B cell (primary cell): ENCODE data around the gene IGF1. TPM values are rescaled to one million over a fixed set of nuclear protein-coding genes. Genes with fewer than 3 reads are reported as not detected.

Experiments used
- ATAC-seq: fragments of 200-7000 bp; cut with Tn5 transposase; one replicate; pipeline ENCODE4 v1.10.0; 2021; ENCODE audit warnings: low read depth, mild to moderate bottlenecking, moderate number of reproducible peaks, moderate library complexity
- CTCF ChIA-PET: fragments of 350-600 bp; sonication (Branson Sonifier 250); formaldehyde crosslinking; loops from one replicate; lab custom pipeline; 2021; ENCODE audit warnings: antibody characterized with exemption, inconsistent platforms; lab: Charles Lee
- POLR2A ChIA-PET: fragments of 350-600 bp; sonication (Branson Sonifier 250); formaldehyde crosslinking; loops from one replicate; lab custom pipeline; 2021; ENCODE audit warnings: antibody characterized with exemption; lab: Charles Lee
- DNase-seq: peaks from one replicate; pipeline ENCODE4 v3.0.0; 2013
- H2AFZ ChIP-seq: 2 replicates; pipeline ENCODE4 v1.6.1; 2012; ENCODE audit warnings: mild to moderate bottlenecking, low read depth, low read length; ENCODE audit not compliant: insufficient read depth, poor library complexity, severe bottlenecking
- H3K27ac ChIP-seq, 2 donors: 1 replicate in 1 of 2; 2 replicates in 1 of 2; pipeline ENCODE4 v1.5.1; 2012 to 2013; ENCODE audit warnings: low read length in 2 of 2, mild to moderate bottlenecking in 2 of 2, moderate library complexity in 1 of 2
- H3K27me3 ChIP-seq, 4 experiments: fragments of 200-600 bp in 1 of 4; sonication (generic) in 1 of 4; replicated peaks in 1 of 4; 1 replicate in 2 of 4; 2 replicates in 2 of 4; pipeline versions ENCODE4 v1.6.1 to v1.7.0; 2013 to 2016; ENCODE audit warnings: low read length in 3 of 4, mild to moderate bottlenecking in 2 of 4, mixed read lengths in 1 of 4, moderate library complexity in 1 of 4; ENCODE audit not compliant: insufficient read depth in 4 of 4, control insufficient read depth in 3 of 4; ENCODE audit errors: control extremely low read depth in 1 of 4
- H3K36me3 ChIP-seq, 2 experiments: replicated peaks in 1 of 2; 1 replicate in 1 of 2; 2 replicates in 1 of 2; pipeline versions ENCODE4 v1.6.1 to v1.7.1; 2013; ENCODE audit warnings: low read length in 1 of 2; ENCODE audit not compliant: insufficient read depth in 2 of 2, control insufficient read depth in 1 of 2; ENCODE audit errors: control extremely low read depth in 1 of 2, extremely low read depth in 1 of 2
- H3K4me1 ChIP-seq, 2 donors: fragments of 200-600 bp in 1 of 2; sonication (generic) in 1 of 2; 1 replicate in 1 of 2; 2 replicates in 1 of 2; pipeline versions ENCODE4 v1.5.1 to v1.6.1; 2013 to 2017; ENCODE audit warnings: low read length in 2 of 2; ENCODE audit not compliant: control insufficient read depth in 2 of 2, insufficient read depth in 2 of 2
- H3K4me2 ChIP-seq: replicated peaks from 2 replicates; pipeline ENCODE3; 2012; ENCODE audit warnings: mild to moderate bottlenecking, low read depth, low read length; ENCODE audit not compliant: poor library complexity, severe bottlenecking
- H3K4me3 ChIP-seq, 5 experiments: fragments of 200-600 bp in 1 of 5; sonication (generic) in 1 of 5; 1 replicate in 3 of 5; 2 replicates in 2 of 5; pipeline versions ENCODE4 v1.5.1 to v1.7.0; 2011 to 2016; ENCODE audit warnings: low read length in 4 of 5, mild to moderate bottlenecking in 4 of 5, low read depth in 2 of 5, control low read depth in 1 of 5, moderate library complexity in 1 of 5; ENCODE audit not compliant: insufficient read depth in 1 of 5; ENCODE audit errors: control extremely low read depth in 1 of 5, extremely low read depth in 1 of 5
- H3K79me2 ChIP-seq: fragments of 200-600 bp; sonication (generic); one replicate; pipeline ENCODE4 v1.6.0; 2016; ENCODE audit warnings: low read length; ENCODE audit not compliant: control insufficient read depth, insufficient read depth
- H3K9ac ChIP-seq: fragments of 200-600 bp; sonication (generic); 2 replicates; pipeline ENCODE4 v1.6.1; 2017; ENCODE audit warnings: mild to moderate bottlenecking, low read length, moderate library complexity
- H3K9me3 ChIP-seq, 3 donors: one replicate each; pipeline versions ENCODE4 v1.6.1 to v1.7.1; 2013; ENCODE audit warnings: low read length in 2 of 3; ENCODE audit not compliant: control insufficient read depth in 2 of 3, insufficient read depth in 1 of 3; ENCODE audit errors: control extremely low read depth in 1 of 3
- H4K20me1 ChIP-seq: 2 replicates; pipeline ENCODE4 v1.6.0; 2012; ENCODE audit warnings: mild to moderate bottlenecking, low read length; ENCODE audit not compliant: insufficient read depth, control insufficient read depth, poor library complexity, severe bottlenecking
- H3K27ac Mint-ChIP-seq: one replicate; pipeline ENCODE4 v1.8.0; 2021; ENCODE audit warnings: mixed read lengths
- H3K27me3 Mint-ChIP-seq: one replicate; pipeline ENCODE4 v1.8.0; 2021; ENCODE audit warnings: mixed read lengths
- H3K4me1 Mint-ChIP-seq: one replicate; pipeline ENCODE4 v1.8.0; 2021; ENCODE audit warnings: mixed read lengths
- H3K4me3 Mint-ChIP-seq: one replicate; pipeline ENCODE4 v1.8.0; 2021; ENCODE audit warnings: mixed read lengths
- H3K9me3 Mint-ChIP-seq: one replicate; pipeline ENCODE4 v1.8.0; 2022; ENCODE audit warnings: mixed read lengths; ENCODE audit not compliant: insufficient read depth
- EZH2 ChIP-seq: IDR thresholded peaks from 2 replicates; pipeline ENCODE4 v1.6.1; 2012; ENCODE audit warnings: borderline replicate concordance, low read depth, mild to moderate bottlenecking, moderate library complexity, low read length; ENCODE audit not compliant: insufficient read depth, poor library complexity, severe bottlenecking
- WGBS: methylation state at CpG from one replicate; pipeline ENCODE4 v1.1.5; 2013; ENCODE audit warnings: missing lambda C conversion rate; ENCODE audit not compliant: insufficient coverage; 5-methylcytosine and 5-hydroxymethylcytosine counted together
- intact Hi-C: fragments of 100-400 bp; cut with micrococcal nuclease; formaldehyde crosslinking; loops from one replicate; pipeline ENCODE4 v1.10.0; 2022
- polyA plus RNA-seq: library from polyadenylated mRNA; depleted of rRNA; stranded (reverse); fragments of >200 nt; gene quantifications from 2 replicates; pipeline ENCODE4 v1.2.3, GENCODE V29; 2012
- total RNA-seq, 2 donors: library from RNA; stranded (reverse); fragments of 120-200 nt in 1 of 2; gene quantifications; 1 replicate in 1 of 2; 2 replicates in 1 of 2; pipeline versions ENCODE4 v1.2.3 to v1.2.4, GENCODE V29; 2013 to 2022
- TF ChIP-seq, protein P1 (sequence below): fragments of 200-600 bp; IDR thresholded peaks from one replicate; pipeline ENCODE4 v1.8.0; 2022; ENCODE audit warnings: antibody characterized with exemption, mild to moderate bottlenecking

Gene IGF1
- total and polyA plus RNA-seq, 2 donors (not counting 1 experiment from before 2014, with no cell fraction given), result 0.21 TPM; not detected in 1

DNA sequence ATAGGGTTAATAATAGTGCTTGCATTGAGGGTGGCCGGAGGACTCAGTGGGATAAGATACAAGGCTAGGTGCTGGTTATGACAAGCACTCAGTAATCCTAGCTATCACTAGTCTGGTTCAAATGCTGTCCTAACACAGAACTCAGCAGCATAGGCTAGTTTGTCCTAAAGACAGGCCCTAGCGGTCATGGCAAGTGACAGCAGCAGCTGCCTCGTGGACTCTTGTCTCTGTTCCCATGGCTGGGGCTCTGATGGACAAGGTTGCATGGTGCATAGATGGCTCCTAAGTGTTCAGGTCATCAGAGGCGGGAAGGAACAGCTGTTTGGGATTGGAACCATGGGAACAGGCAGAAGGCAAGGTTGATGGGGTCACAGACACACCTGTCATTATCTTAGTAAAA is 42.4 kb upstream of the IGF1 start:
- CTCF ChIA-PET, result no interaction called here
- POLR2A ChIA-PET, result no interaction called here

DNA sequence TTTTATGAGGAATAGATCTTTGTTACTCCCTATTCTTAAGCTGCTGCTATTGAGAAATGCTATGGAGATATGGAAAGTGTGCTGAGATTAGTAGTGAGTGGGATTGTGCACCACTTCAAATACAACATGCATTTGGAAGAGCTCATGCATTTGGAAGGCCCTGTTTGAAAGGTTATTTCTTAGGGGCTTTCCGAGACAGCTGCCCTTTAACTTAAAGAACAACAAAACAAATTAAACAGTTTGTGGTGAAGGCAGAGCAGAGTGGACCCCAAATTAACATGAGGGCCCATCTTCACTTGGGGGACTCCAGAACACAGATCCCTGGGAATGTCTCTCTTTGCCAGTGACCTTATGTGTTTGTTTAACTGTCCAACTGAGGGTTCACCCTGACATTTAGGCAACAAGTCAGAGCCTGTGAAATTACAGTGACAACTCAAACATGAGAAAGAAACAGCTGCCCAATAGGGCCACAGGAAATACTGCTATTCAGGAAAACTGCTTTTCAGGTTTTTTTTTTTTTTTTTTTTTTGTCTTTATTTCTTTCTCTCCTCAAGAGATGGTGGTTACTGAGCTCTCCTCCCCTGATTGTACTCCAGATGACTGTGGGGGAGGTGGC is 41.4 kb upstream of the IGF1 start:
- ChIA-PET CTCF (no interaction called here), POLR2A (no interaction called here)
- H3K27ac Mint-ChIP-seq, result no peak overlapping the region
- intact Hi-C loops, result no loop called here
- Histone ChIP-seq H2AFZ (no peak overlapping the region), H3K4me1 (no peaks in the 10 kb centered on the region), H3K4me3 (no peak overlapping the region), H4K20me1 (no peaks in the 10 kb centered on the region), H3K4me2 (no peak overlapping the region), H3K36me3 (no peaks in the 10 kb centered on the region), H3K79me2 (no peaks in the 10 kb centered on the region), H3K27ac (no peak overlapping the region), H3K9ac (no peak overlapping the region), H3K9me3 (peaks cover 0 to 4% (median 0%) of the 10 kb centered on the region in 3 donors), H3K27me3 (peaks cover 0 to 6% (median 0%) of the 10 kb centered on the region in 4 experiments)
- H3K4me3 Mint-ChIP-seq, result no peak overlapping the region
- WGBS, result no CpG with 5 or more reads among the region's 1 CpG
- H3K9me3 Mint-ChIP-seq, result no peaks in the 10 kb centered on the region
- ATAC-seq (no peak), DNase-seq (no peak)
- TF ChIP-seq EZH2, result no peak
- TF ChIP-seq, protein P1, sequence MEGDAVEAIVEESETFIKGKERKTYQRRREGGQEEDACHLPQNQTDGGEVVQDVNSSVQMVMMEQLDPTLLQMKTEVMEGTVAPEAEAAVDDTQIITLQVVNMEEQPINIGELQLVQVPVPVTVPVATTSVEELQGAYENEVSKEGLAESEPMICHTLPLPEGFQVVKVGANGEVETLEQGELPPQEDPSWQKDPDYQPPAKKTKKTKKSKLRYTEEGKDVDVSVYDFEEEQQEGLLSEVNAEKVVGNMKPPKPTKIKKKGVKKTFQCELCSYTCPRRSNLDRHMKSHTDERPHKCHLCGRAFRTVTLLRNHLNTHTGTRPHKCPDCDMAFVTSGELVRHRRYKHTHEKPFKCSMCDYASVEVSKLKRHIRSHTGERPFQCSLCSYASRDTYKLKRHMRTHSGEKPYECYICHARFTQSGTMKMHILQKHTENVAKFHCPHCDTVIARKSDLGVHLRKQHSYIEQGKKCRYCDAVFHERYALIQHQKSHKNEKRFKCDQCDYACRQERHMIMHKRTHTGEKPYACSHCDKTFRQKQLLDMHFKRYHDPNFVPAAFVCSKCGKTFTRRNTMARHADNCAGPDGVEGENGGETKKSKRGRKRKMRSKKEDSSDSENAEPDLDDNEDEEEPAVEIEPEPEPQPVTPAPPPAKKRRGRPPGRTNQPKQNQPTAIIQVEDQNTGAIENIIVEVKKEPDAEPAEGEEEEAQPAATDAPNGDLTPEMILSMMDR, result no peak
- peaks cover 13% of the 10 kb centered on the region for H3K27me3 Mint-ChIP-seq
- H3K4me1 Mint-ChIP-seq, result no peaks in the 10 kb centered on the region

More for the DNA sequence above, 42.4 kb upstream of the IGF1 start:
- Histone ChIP-seq H3K36me3 (no peaks in the 10 kb centered on the region), H3K4me1 (no peaks in the 10 kb centered on the region), H3K9ac (no peak overlapping the region), H3K27ac (no peak overlapping the region), H3K4me3 (no peak overlapping the region), H3K79me2 (no peaks in the 10 kb centered on the region), H3K4me2 (no peak overlapping the region), H4K20me1 (no peaks in the 10 kb centered on the region), H2AFZ (no peak overlapping the region), H3K27me3 (peaks cover 0 to 6% (median 0%) of the 10 kb centered on the region in 4 experiments), H3K9me3 (peaks cover 0 to 4% (median 0%) of the 10 kb centered on the region in 3 donors)
- H3K9me3 Mint-ChIP-seq, result no peaks in the 10 kb centered on the region
- 85% methylated on average over 3 of the region's 4 CpGs for WGBS
- no peaks in the 10 kb centered on the region for H3K4me1 Mint-ChIP-seq
- no peak for ATAC-seq
- no peak overlapping the region for H3K27ac Mint-ChIP-seq
- peaks cover 13% of the 10 kb centered on the region for H3K27me3 Mint-ChIP-seq
- intact Hi-C loops, result no loop called here
- no peak overlapping the region for H3K4me3 Mint-ChIP-seq
- no peak for DNase-seq
- TF ChIP-seq, protein P1, result no peak
- TF ChIP-seq EZH2, result no peak
